Ishikawa (cell line): ENCODE data around the gene SLC44A4.

Experiments used
- EP300 ChIP-seq: IDR thresholded peaks from 2 replicates; pipeline ENCODE4 v1.6.1; 2012; ENCODE audit warnings: borderline replicate concordance
- TCF12 ChIP-seq: IDR thresholded peaks from 2 replicates; pipeline ENCODE4 v1.6.1; 2012; ENCODE audit warnings: low read depth
- YY1 ChIP-seq: IDR thresholded peaks from 2 replicates; pipeline ENCODE4 v1.6.1; 2012; ENCODE audit warnings: low read depth
- ZBTB7A ChIP-seq: IDR thresholded peaks from 2 replicates; pipeline ENCODE4 v1.6.1; 2012; ENCODE audit warnings: low read depth

DNA sequence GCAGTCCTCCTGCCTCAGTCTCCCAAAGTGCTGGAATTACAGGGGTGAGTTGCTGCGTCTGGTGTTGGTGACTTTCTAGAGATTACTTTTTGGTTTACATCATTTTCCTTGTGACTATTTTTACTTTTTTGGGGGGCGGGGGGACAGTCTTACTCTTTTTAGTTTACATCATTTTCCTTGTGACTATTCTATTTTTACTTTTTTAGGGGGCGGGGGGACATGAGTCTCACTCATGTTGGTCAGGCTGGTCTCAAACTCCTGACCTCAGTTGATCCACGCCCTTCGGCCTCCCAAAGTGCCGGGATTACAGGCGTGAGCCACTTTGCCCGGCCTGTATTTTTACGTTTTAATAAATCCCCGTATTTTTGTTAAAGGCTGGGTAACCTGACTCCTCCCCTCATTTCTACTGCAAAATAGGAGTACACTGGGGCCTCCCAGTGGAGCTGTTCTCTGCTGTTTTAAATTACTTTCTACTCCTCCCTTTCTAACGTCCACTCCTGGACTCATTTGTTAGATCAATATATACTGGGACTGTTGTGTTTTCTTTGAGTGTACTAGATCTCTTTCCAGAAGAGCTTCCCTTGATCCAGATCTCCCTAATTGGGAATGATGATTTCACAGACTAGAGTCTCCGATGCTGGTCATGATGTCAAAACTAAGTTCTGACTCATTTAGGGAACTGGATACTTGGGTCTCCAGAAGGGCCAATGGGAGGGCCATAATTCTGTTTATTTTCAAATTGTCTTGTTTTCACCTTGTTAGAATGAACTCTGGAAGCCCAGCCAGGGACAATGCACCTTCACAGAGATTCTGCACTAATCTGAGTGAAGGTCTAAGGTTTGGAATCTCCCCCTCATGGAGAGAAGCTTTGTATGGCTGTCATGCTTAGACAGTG, 42.1 kb downstream of the SLC44A4 start:
- no peak for TF ChIP-seq EP300
- TF ChIP-seq TCF12: no peak
- no peak for TF ChIP-seq YY1
- no peak for TF ChIP-seq ZBTB7A
